Activated naive CD8-positive, alpha-beta T cell treated with anti-CD3 and anti-CD28 coated beads, Interleukin-2, amount 50 U/mL, for 24 hours (primary cell): ENCODE data around the gene SEL1L2.

Experiments used
- ATAC-seq: fragments of 150-1000 bp; cut with Tn5 transposase; one replicate; pipeline ENCODE4 v1.10.0; 2021
- DNase-seq: peaks from one replicate; pipeline ENCODE4 v3.0.0; 2021
- H3K27ac Mint-ChIP-seq: one replicate; pipeline ENCODE4 v1.8.0; 2021; ENCODE audit warnings: mild to moderate bottlenecking, mixed read lengths
- H3K27me3 Mint-ChIP-seq: one replicate; pipeline ENCODE4 v1.8.0; 2021; ENCODE audit warnings: mixed read lengths
- H3K36me3 Mint-ChIP-seq: one replicate; pipeline ENCODE4 v1.8.0; 2021; ENCODE audit warnings: low read depth, mixed read lengths
- H3K4me1 Mint-ChIP-seq: one replicate; pipeline ENCODE4 v1.8.0; 2021; ENCODE audit warnings: mixed read lengths
- H3K4me3 Mint-ChIP-seq: one replicate; pipeline ENCODE4 v1.8.0; 2021; ENCODE audit warnings: mild to moderate bottlenecking, moderate library complexity, mixed read lengths
- H3K9me3 Mint-ChIP-seq: one replicate; pipeline ENCODE4 v1.8.0; 2021; ENCODE audit warnings: mixed read lengths

SEL1L2 gene

GRCh38 chr20:13831476-13831875 is 158.9 kb downstream of the SEL1L2 start:
- ATAC-seq (no peak), DNase-seq (no peak)
- Mint-ChIP-seq H3K36me3 (no peaks in the 10 kb centered on the region), H3K4me1 (no peaks in the 10 kb centered on the region), H3K27me3 (peaks cover 5% of the 10 kb centered on the region), H3K9me3 (no peaks in the 10 kb centered on the region), H3K27ac (no peak overlapping the region), H3K4me3 (no peak overlapping the region)

GRCh38 chr20:13825465-13825864 is 164.9 kb downstream of the SEL1L2 start:
- H3K9me3 Mint-ChIP-seq: no peaks in the 10 kb centered on the region
- ATAC-seq (no peak), DNase-seq (no peak)
- no peak overlapping the region for H3K4me3 Mint-ChIP-seq
- no peak overlapping the region for H3K27ac Mint-ChIP-seq
- H3K36me3 Mint-ChIP-seq: no peaks in the 10 kb centered on the region
- no peaks in the 10 kb centered on the region for H3K4me1 Mint-ChIP-seq
- H3K27me3 Mint-ChIP-seq: peaks cover 4% of the 10 kb centered on the region

GRCh38 chr20:13824459-13824858 is 166.0 kb downstream of the SEL1L2 start:
- DNase-seq (no peak), ATAC-seq (no peak)
- H3K27me3 Mint-ChIP-seq: peaks cover 2% of the 10 kb centered on the region
- H3K4me3 Mint-ChIP-seq: no peak overlapping the region
- H3K9me3 Mint-ChIP-seq: no peaks in the 10 kb centered on the region
- no peak overlapping the region for H3K27ac Mint-ChIP-seq
- no peaks in the 10 kb centered on the region for H3K4me1 Mint-ChIP-seq
- no peaks in the 10 kb centered on the region for H3K36me3 Mint-ChIP-seq

GRCh38 chr20:13822459-13822858 is 168.0 kb downstream of the SEL1L2 start:
- Mint-ChIP-seq H3K9me3 (no peaks in the 10 kb centered on the region), H3K4me3 (no peak overlapping the region), H3K4me1 (peaks cover 13% of the 10 kb centered on the region), H3K27me3 (peaks cover 2% of the 10 kb centered on the region), H3K36me3 (peaks cover 10% of the 10 kb centered on the region), H3K27ac (no peak overlapping the region)
- DNase-seq (no peak), ATAC-seq (no peak)

GRCh38 chr20:13821876-13822275 is 168.5 kb downstream of the SEL1L2 start:
- DNase-seq: no peak

GRCh38 chr20:13819885-13820645 is 170.3 kb downstream of the SEL1L2 start:
- DNase-seq (peak; percentile 5), ATAC-seq (peak; percentile 12)
- H3K36me3 Mint-ChIP-seq: peaks cover 27% of the 10 kb centered on the region
- no peaks in the 10 kb centered on the region for H3K9me3 Mint-ChIP-seq
- no peak overlapping the region for H3K27ac Mint-ChIP-seq
- no peaks in the 10 kb centered on the region for H3K27me3 Mint-ChIP-seq
- no peak overlapping the region for H3K4me3 Mint-ChIP-seq
- peaks cover 30% of the 10 kb centered on the region for H3K4me1 Mint-ChIP-seq

More at GRCh38 chr20:13821876-13822275, 168.5 kb downstream of the SEL1L2 start:
- H3K36me3 Mint-ChIP-seq: peaks cover 16% of the 10 kb centered on the region
- H3K4me3 Mint-ChIP-seq: no peak overlapping the region
- no peak for ATAC-seq
- no peaks in the 10 kb centered on the region for H3K9me3 Mint-ChIP-seq
- no peak overlapping the region for H3K27ac Mint-ChIP-seq
- H3K27me3 Mint-ChIP-seq: peaks cover 2% of the 10 kb centered on the region
- peaks cover 19% of the 10 kb centered on the region for H3K4me1 Mint-ChIP-seq

GRCh38 chr20:13817342-13817741 is 173.1 kb downstream of the SEL1L2 start:
- Mint-ChIP-seq H3K4me1 (peaks cover 30% of the 10 kb centered on the region), H3K36me3 (peaks cover 37% of the 10 kb centered on the region), H3K4me3 (peak overlapping the region; percentile 45), H3K27me3 (no peaks in the 10 kb centered on the region), H3K9me3 (no peaks in the 10 kb centered on the region), H3K27ac (peak overlapping the region; percentile 91)
- DNase-seq: no peak
- ATAC-seq: peak; percentile 55

GRCh38 chr20:13816757-13817156 is 173.7 kb downstream of the SEL1L2 start:
- Mint-ChIP-seq H3K4me3 (peak overlapping the region; percentile 42), H3K9me3 (no peaks in the 10 kb centered on the region), H3K27ac (peak overlapping the region; percentile 91), H3K27me3 (no peaks in the 10 kb centered on the region), H3K4me1 (peaks cover 30% of the 10 kb centered on the region), H3K36me3 (peaks cover 40% of the 10 kb centered on the region)
- DNase-seq (no peak), ATAC-seq (peak; percentile 70)

- Mint-ChIP-seq H3K27me3 (no peaks in the 10 kb centered on the region), H3K4me3 (no peak overlapping the region), H3K9me3 (no peaks in the 10 kb centered on the region), H3K27ac (no peak overlapping the region), H3K36me3 (peaks cover 40% of the 10 kb centered on the region), H3K4me1 (peaks cover 30% of the 10 kb centered on the region)
- DNase-seq (no peak), ATAC-seq (no peak)
These were observed 175.7 kb downstream of the SEL1L2 start for GRCh38 chr20:13814672-13815071.

- no peaks in the 10 kb centered on the region for H3K27me3 Mint-ChIP-seq
- H3K4me1 Mint-ChIP-seq: peaks cover 30% of the 10 kb centered on the region
- peak overlapping the region; percentile 40 for H3K27ac Mint-ChIP-seq
- DNase-seq: no peak
- H3K4me3 Mint-ChIP-seq: no peak overlapping the region
- H3K36me3 Mint-ChIP-seq: peaks cover 40% of the 10 kb centered on the region
- no peak for ATAC-seq
- no peaks in the 10 kb centered on the region for H3K9me3 Mint-ChIP-seq
These were observed 176.5 kb downstream of the SEL1L2 start for GRCh38 chr20:13813910-13814309.

GRCh38 chr20:13810446-13810845 is 180.0 kb downstream of the SEL1L2 start:
- H3K4me1 Mint-ChIP-seq: no peaks in the 10 kb centered on the region
- H3K4me3 Mint-ChIP-seq: no peak overlapping the region
- peaks cover 16% of the 10 kb centered on the region for H3K36me3 Mint-ChIP-seq
- no peaks in the 10 kb centered on the region for H3K9me3 Mint-ChIP-seq
- H3K27ac Mint-ChIP-seq: no peak overlapping the region
- no peak for DNase-seq
- H3K27me3 Mint-ChIP-seq: no peaks in the 10 kb centered on the region
- ATAC-seq: no peak

GRCh38 chr20:13809855-13810254 is 180.6 kb downstream of the SEL1L2 start:
- no peak for ATAC-seq
- no peak for DNase-seq
- Mint-ChIP-seq H3K27me3 (no peaks in the 10 kb centered on the region), H3K9me3 (no peaks in the 10 kb centered on the region), H3K4me3 (no peak overlapping the region), H3K36me3 (peaks cover 12% of the 10 kb centered on the region), H3K27ac (no peak overlapping the region), H3K4me1 (no peaks in the 10 kb centered on the region)

GRCh38 chr20:13809373-13809772 is 181.0 kb downstream of the SEL1L2 start:
- Mint-ChIP-seq H3K9me3 (no peaks in the 10 kb centered on the region), H3K27ac (no peak overlapping the region), H3K4me1 (no peaks in the 10 kb centered on the region), H3K4me3 (no peak overlapping the region), H3K36me3 (peaks cover 13% of the 10 kb centered on the region), H3K27me3 (no peaks in the 10 kb centered on the region)
- ATAC-seq: no peak
- no peak for DNase-seq

- Mint-ChIP-seq H3K36me3 (peaks cover 41% of the 10 kb centered on the region), H3K4me3 (no peak overlapping the region), H3K27me3 (no peaks in the 10 kb centered on the region), H3K4me1 (no peaks in the 10 kb centered on the region), H3K9me3 (no peaks in the 10 kb centered on the region), H3K27ac (no peak overlapping the region)
- DNase-seq: no peak
- ATAC-seq: no peak
These were observed 189.7 kb downstream of the SEL1L2 start for GRCh38 chr20:13800728-13801134.

- H3K9me3 Mint-ChIP-seq: no peaks in the 10 kb centered on the region
- peaks cover 47% of the 10 kb centered on the region for H3K36me3 Mint-ChIP-seq
- no peaks in the 10 kb centered on the region for H3K4me1 Mint-ChIP-seq
- H3K27me3 Mint-ChIP-seq: no peaks in the 10 kb centered on the region
- no peak overlapping the region for H3K27ac Mint-ChIP-seq
- DNase-seq (no peak), ATAC-seq (no peak)
- no peak overlapping the region for H3K4me3 Mint-ChIP-seq
These were observed 190.4 kb downstream of the SEL1L2 start for GRCh38 chr20:13799974-13800373.
